Natural killer cell (primary cell): ENCODE data around the gene ZNF454. TPM values are rescaled to one million over a fixed set of nuclear protein-coding genes. Genes with fewer than 3 reads are reported as not detected.

Experiments used
- ATAC-seq, 3 donors: fragments of 150-1000 bp in 2 of 3; fragments of 200-7000 bp in 1 of 3; cut with Tn5 transposase; 1 replicate in 1 of 3; 2 replicates in 2 of 3; pipeline ENCODE4 v1.10.0; 2021; ENCODE audit warnings: mild to moderate bottlenecking in 2 of 3, moderate library complexity in 2 of 3
- DNase-seq, 2 donors: peaks; one replicate each; pipeline versions ENCODE4 v3.0.0 to v3.0.0-alpha.2; 2013 to 2021; ENCODE audit warnings: mixed read lengths in 1 of 2
- H3K27ac ChIP-seq: one replicate; pipeline ENCODE4 v1.5.1; 2013; ENCODE audit warnings: mild to moderate bottlenecking, low read length
- H3K27me3 ChIP-seq: one replicate; pipeline ENCODE4 v1.6.1; 2013; ENCODE audit warnings: low read length; ENCODE audit not compliant: control insufficient read depth, insufficient read depth
- H3K36me3 ChIP-seq: one replicate; pipeline ENCODE4 v1.6.1; 2013; ENCODE audit warnings: low read length; ENCODE audit not compliant: control insufficient read depth, insufficient read depth
- H3K4me1 ChIP-seq: one replicate; pipeline ENCODE4 v1.6.1; 2013; ENCODE audit warnings: low read length; ENCODE audit not compliant: control insufficient read depth, insufficient read depth
- H3K4me3 ChIP-seq: one replicate; pipeline ENCODE4 v1.5.1; 2013; ENCODE audit warnings: low read length
- H3K9me3 ChIP-seq: one replicate; pipeline ENCODE4 v1.6.1; 2013; ENCODE audit warnings: low read length; ENCODE audit not compliant: control insufficient read depth, insufficient read depth
- H3K27ac Mint-ChIP-seq, 2 donors: one replicate each; pipeline ENCODE4 v1.8.0; 2022; ENCODE audit warnings: mild to moderate bottlenecking in 2 of 2, mixed read lengths in 2 of 2, moderate library complexity in 1 of 2
- H3K27me3 Mint-ChIP-seq, 2 donors: one replicate each; pipeline ENCODE4 v1.8.0; 2022; ENCODE audit warnings: low read depth in 2 of 2, mixed read lengths in 2 of 2
- H3K36me3 Mint-ChIP-seq: one replicate; pipeline ENCODE4 v1.8.0; 2022; ENCODE audit warnings: mixed read lengths
- H3K4me1 Mint-ChIP-seq, 2 donors: one replicate each; pipeline ENCODE4 v1.8.0; 2022; ENCODE audit warnings: mixed read lengths in 2 of 2
- H3K4me3 Mint-ChIP-seq: one replicate; pipeline ENCODE4 v1.8.0; 2022; ENCODE audit warnings: mild to moderate bottlenecking, moderate library complexity, mixed read lengths
- H3K9me3 Mint-ChIP-seq, 2 donors: one replicate each; pipeline ENCODE4 v1.8.0; 2022; ENCODE audit warnings: mixed read lengths in 2 of 2
- CTCF ChIP-seq: fragments of 200-600 bp; IDR thresholded peaks from one replicate; pipeline ENCODE4 v1.8.0; 2022; ENCODE audit warnings: antibody characterized with exemption
- WGBS: methylation state at CpG from one replicate; pipeline ENCODE4 v1.1.7; 2013; ENCODE audit warnings: missing lambda C conversion rate; ENCODE audit not compliant: insufficient coverage; 5-methylcytosine and 5-hydroxymethylcytosine counted together
- intact Hi-C: fragments of 100-400 bp; cut with micrococcal nuclease; formaldehyde crosslinking; loops from one replicate; pipeline ENCODE4 v1.14.2; 2022
- total RNA-seq, 4 donors: library from RNA; stranded (reverse); fragments of 120-200 nt in 1 of 4; gene quantifications; one replicate each; pipeline versions ENCODE4 v1.2.3 to v1.2.4, GENCODE V29; 2013 to 2022

Gene ZNF454
- total RNA-seq, 3 donors from 2014 or later (not counting 1 experiment from before 2014, with no cell fraction given), result not detected

DNA sequence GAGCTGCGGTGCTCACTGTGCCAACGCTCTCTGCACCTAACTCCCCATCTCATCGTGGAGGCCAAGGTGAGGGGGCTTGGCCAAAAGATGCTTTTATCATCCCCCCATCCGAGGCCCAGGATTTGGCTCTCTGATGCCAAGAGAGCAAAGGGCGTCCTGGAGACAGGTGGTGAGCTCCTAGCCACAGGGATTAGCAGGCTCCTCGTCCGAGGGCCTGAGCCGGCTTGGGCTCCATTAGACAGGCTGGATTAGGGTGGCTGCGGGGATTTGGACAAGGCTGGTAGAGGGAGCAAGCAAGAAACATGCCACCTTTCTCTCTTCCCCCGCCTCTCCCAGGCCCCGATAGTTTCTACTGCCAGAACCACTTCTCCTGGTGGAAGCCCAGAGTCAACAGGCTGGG lies 55.2 kb downstream of the ZNF454 start:
- Mint-ChIP-seq H3K27me3 (peaks cover 24 to 32% of the 10 kb centered on the region in 2 donors), H3K9me3 (no peaks in the 10 kb centered on the region), H3K27ac (no peak overlapping the region), H3K4me3 (no peak overlapping the region), H3K4me1 (no peaks in the 10 kb centered on the region), H3K36me3 (no peaks in the 10 kb centered on the region)
- ATAC-seq (no peak), DNase-seq (no peak)
- TF ChIP-seq CTCF, result no peak
- Histone ChIP-seq H3K9me3 (peaks cover 2% of the 10 kb centered on the region), H3K4me3 (no peak overlapping the region), H3K36me3 (no peaks in the 10 kb centered on the region), H3K4me1 (no peaks in the 10 kb centered on the region), H3K27ac (no peak overlapping the region), H3K27me3 (no peaks in the 10 kb centered on the region)
- intact Hi-C loops, result no loop called here
- WGBS, result 84% methylated on average over 11 of the region's 11 CpGs

DNA sequence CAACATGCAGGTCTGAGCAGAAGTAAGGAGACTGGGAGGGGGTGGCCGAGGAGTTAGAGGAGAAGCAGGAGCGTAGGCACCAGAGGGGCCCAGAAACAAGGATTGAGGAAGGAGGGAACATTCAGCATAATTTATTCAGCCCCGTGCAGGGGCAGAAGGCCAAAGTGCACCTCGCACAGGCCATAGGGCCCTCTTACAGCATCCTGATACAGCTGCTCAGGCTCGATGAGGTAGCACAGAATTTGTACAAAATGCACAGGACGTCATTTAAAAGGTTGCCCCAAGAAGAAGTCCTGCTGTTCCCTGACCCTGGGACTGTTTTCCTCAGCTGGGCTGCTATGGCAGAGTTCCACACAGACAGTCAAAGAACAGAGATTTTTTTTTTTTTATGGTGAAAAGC lies 56.2 kb downstream of the ZNF454 start:
- Histone ChIP-seq H3K4me3 (no peak overlapping the region), H3K27ac (no peak overlapping the region), H3K36me3 (no peaks in the 10 kb centered on the region), H3K9me3 (peaks cover 2% of the 10 kb centered on the region), H3K4me1 (no peaks in the 10 kb centered on the region), H3K27me3 (no peaks in the 10 kb centered on the region)
- no peak overlapping the region for H3K27ac Mint-ChIP-seq
- DNase-seq (no peak), ATAC-seq (no peak)
- intact Hi-C loops, result no loop called here
- H3K27me3 Mint-ChIP-seq, result peaks cover 29 to 37% of the 10 kb centered on the region in 2 donors
- H3K4me1 Mint-ChIP-seq, result no peaks in the 10 kb centered on the region
- H3K9me3 Mint-ChIP-seq, result no peaks in the 10 kb centered on the region
- WGBS, result 78% methylated on average over 6 of the region's 6 CpGs
- no peak for TF ChIP-seq CTCF
- no peak overlapping the region for H3K4me3 Mint-ChIP-seq
- no peaks in the 10 kb centered on the region for H3K36me3 Mint-ChIP-seq

DNA sequence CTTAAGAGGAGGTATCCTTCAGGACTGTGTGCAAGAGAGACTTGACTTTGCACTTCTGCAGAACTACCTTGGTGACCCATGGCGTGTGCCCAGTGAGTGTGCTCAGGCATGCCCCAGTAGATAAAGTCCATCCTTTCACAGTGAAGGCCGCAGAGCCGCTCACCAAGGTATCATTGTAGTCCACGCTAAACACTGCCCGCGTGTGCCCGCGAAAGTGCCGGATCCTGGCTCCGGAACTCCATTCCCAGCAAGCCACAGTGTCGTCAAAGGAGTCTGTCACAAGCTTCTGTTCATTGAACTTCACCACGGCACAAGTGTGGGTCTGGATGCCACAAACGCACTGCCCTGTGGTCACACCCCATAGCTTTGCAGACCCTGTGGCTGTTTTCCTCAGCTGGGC lies 57.4 kb downstream of the ZNF454 start:
- Histone ChIP-seq H3K36me3 (no peaks in the 10 kb centered on the region), H3K4me1 (no peaks in the 10 kb centered on the region), H3K27me3 (no peaks in the 10 kb centered on the region), H3K27ac (no peak overlapping the region), H3K4me3 (no peak overlapping the region), H3K9me3 (peaks cover 2% of the 10 kb centered on the region)
- Mint-ChIP-seq H3K9me3 (no peaks in the 10 kb centered on the region), H3K36me3 (no peaks in the 10 kb centered on the region), H3K4me3 (no peak overlapping the region), H3K4me1 (no peaks in the 10 kb centered on the region), H3K27ac (no peak overlapping the region), H3K27me3 (peaks cover 18 to 40% of the 10 kb centered on the region in 2 donors)
- intact Hi-C loops, result no loop called here
- WGBS, result 94% methylated on average over 13 of the region's 13 CpGs
- TF ChIP-seq CTCF, result no peak
- ATAC-seq (no peak), DNase-seq (no peak)

GRCh38 chr5:179006564-179006963 lies 65.6 kb downstream of the ZNF454 start:
- Histone ChIP-seq H3K4me1 (no peaks in the 10 kb centered on the region), H3K27me3 (no peaks in the 10 kb centered on the region), H3K36me3 (no peaks in the 10 kb centered on the region), H3K9me3 (no peaks in the 10 kb centered on the region), H3K4me3 (no peak overlapping the region), H3K27ac (no peak overlapping the region)
- H3K36me3 Mint-ChIP-seq, result no peaks in the 10 kb centered on the region
- DNase-seq (no peak), ATAC-seq (no peak)
- H3K27ac Mint-ChIP-seq, result no peak overlapping the region
- WGBS, result 92% methylated on average over 2 of the region's 2 CpGs
- no peak overlapping the region for H3K4me3 Mint-ChIP-seq
- peaks cover 19 to 28% of the 10 kb centered on the region in 2 donors for H3K27me3 Mint-ChIP-seq
- no peaks in the 10 kb centered on the region for H3K4me1 Mint-ChIP-seq
- peaks cover 0 to 2% of the 10 kb centered on the region in 2 donors for H3K9me3 Mint-ChIP-seq
- intact Hi-C loops, result no loop called here
- TF ChIP-seq CTCF, result no peak
